Panc1 (cell line): ENCODE measurements around the gene ACTG1. TPM values are rescaled to one million over a fixed set of nuclear protein-coding genes. Genes with fewer than 3 reads are reported as not detected.
A peak's percentile ranks its signal among the peaks of the same experiment; 100 is the strongest.

Experiments used
- ATAC-seq: fragments of 200-7000 bp; cut with Tn5 transposase; 2 replicates; pipeline ENCODE4 v1.9.1; 2020; ENCODE audit warnings: mild to moderate bottlenecking, moderate library complexity
- BruUV-seq: library from RNA; stranded (reverse); fragments of 400-500 nt; replicated peaks from 2 replicates; lab custom pipeline; 2021; lab: Mats Ljungman, UMichigan
- CTCF ChIA-PET: fragments of 300-600 bp; sonication (Branson Sonifier 250); formaldehyde crosslinking; loops from one replicate; lab custom pipeline; 2022; ENCODE audit warnings: antibody characterized with exemption; lab: Charles Lee
- POLR2A ChIA-PET: fragments of 300-600 bp; sonication (Branson Sonifier 250); formaldehyde crosslinking; loops from one replicate; lab custom pipeline; 2022; ENCODE audit warnings: antibody characterized with exemption; lab: Charles Lee
- DNase-seq: peaks from one replicate; pipeline ENCODE4 v3.0.0-alpha.2; 2010; ENCODE audit warnings: low read depth, low spot score
- H3K27ac ChIP-seq: 2 replicates; pipeline ENCODE4 v1.5.1; 2011; ENCODE audit warnings: mild to moderate bottlenecking, low read length, inconsistent platforms
- H3K27me3 ChIP-seq: fragments of 200-500 bp; sonication (Bioruptor generic); 2 replicates; pipeline ENCODE4 v1.6.0; 2014; ENCODE audit warnings: low read length, inconsistent platforms; ENCODE audit not compliant: control insufficient read depth, insufficient read depth
- H3K36me3 ChIP-seq: fragments of 200-500 bp; sonication (Bioruptor generic); 2 replicates; pipeline ENCODE4 v1.5.1; 2014; ENCODE audit warnings: inconsistent platforms, mild to moderate bottlenecking, low read length, moderate library complexity; ENCODE audit not compliant: control insufficient read depth, insufficient read depth
- H3K4me1 ChIP-seq: 2 replicates; pipeline ENCODE4 v1.5.1; 2011; ENCODE audit warnings: inconsistent platforms, mild to moderate bottlenecking, low read length, moderate library complexity; ENCODE audit not compliant: control insufficient read depth, insufficient read depth
- H3K4me3 ChIP-seq, 2 experiments: 2 replicates each; pipeline ENCODE4 v1.5.1; 2011 to 2012; ENCODE audit warnings: low read depth in 2 of 2, low read length in 2 of 2, mild to moderate bottlenecking in 2 of 2, inconsistent platforms in 1 of 2, moderate library complexity in 1 of 2
- H3K9me3 ChIP-seq: fragments of 200-500 bp; sonication (Bioruptor generic); 2 replicates; pipeline ENCODE4 v1.5.1; 2014; ENCODE audit warnings: low read depth, mild to moderate bottlenecking, inconsistent platforms, low read length, moderate library complexity; ENCODE audit not compliant: control insufficient read depth, insufficient read depth
- CTCF ChIP-seq: fragments of 450-650 bp; IDR thresholded peaks from 2 replicates; pipeline ENCODE4 v1.5.1; 2017; ENCODE audit warnings: mild to moderate bottlenecking
- POLR2AphosphoS5 ChIP-seq: IDR thresholded peaks from 2 replicates; pipeline ENCODE4 v1.6.1; 2012; ENCODE audit warnings: mild to moderate bottlenecking, low read depth, low read length, moderate library complexity
- REST ChIP-seq, 2 experiments: IDR thresholded peaks; 2 replicates each; pipeline ENCODE4 v1.6.1; 2011 to 2012; ENCODE audit warnings: low read depth in 2 of 2, control low read depth in 1 of 2, low read length in 1 of 2, mild to moderate bottlenecking in 1 of 2, moderate library complexity in 1 of 2; ENCODE audit not compliant: insufficient read depth in 1 of 2
- SIN3A ChIP-seq: IDR thresholded peaks from 2 replicates; pipeline ENCODE4 v1.6.1; 2012; ENCODE audit warnings: low read depth, mild to moderate bottlenecking, low read length, moderate library complexity, borderline replicate concordance; ENCODE audit not compliant: insufficient read depth
- TCF7L2 ChIP-seq: IDR thresholded peaks from 2 replicates; pipeline ENCODE4 v1.6.1; 2011; ENCODE audit warnings: mild to moderate bottlenecking, low read depth, low read length, inconsistent platforms
- in situ Hi-C: cut with HindIII; loops from 2 replicates; pipeline ENCODE4 v1.10.0; 2016; ENCODE audit warnings: low sequenced_read_pairs, low pct_unique_long_range_greater_than_20kb
- intact Hi-C: fragments of 100-400 bp; cut with micrococcal nuclease; formaldehyde crosslinking; loops from one replicate; pipeline ENCODE4 v1.10.0; 2022; ENCODE audit not compliant: unreplicated experiment
- total RNA-seq: library from RNA; stranded (reverse); gene quantifications from one replicate; pipeline ENCODE4 v1.2.1, GENCODE V29; 2021; ENCODE audit not compliant: unreplicated experiment

ACTG1 gene
- total RNA-seq, 1 experiment from 2014 or later, result 4,502 TPM

GRCh38 chr17:81538651-81539570 is 26.3 kb upstream of the ACTG1 start:
- intact Hi-C loops, result no loop called here
- in situ Hi-C loops, result no loop called here
- Histone ChIP-seq H3K27ac (peak overlapping the region; percentile 79), H3K27me3 (no peaks in the 10 kb centered on the region), H3K4me1 (peaks cover 55% of the 10 kb centered on the region), H3K9me3 (no peaks in the 10 kb centered on the region), H3K4me3 (no peak overlapping the region), H3K36me3 (no peaks in the 10 kb centered on the region; the same call in 1 of the 2 replicates)
- ATAC-seq (no peak), DNase-seq (no peak)
- BruUV-seq, result no TSS peak
- CTCF ChIA-PET, result no interaction called here
- TF ChIP-seq TCF7L2 (no peak), REST (IDR thresholded peaks at IDR 0.05; ENCODE audit: insufficient read depth in 1 of 2, low read depth in 2 of 2, low read length in 1 of 2) (no peak), CTCF (no peak), SIN3A (no peak), POLR2AphosphoS5 (no peak; the same call in none of the 2 replicates)
- POLR2A ChIA-PET, result interaction anchor here (1.2 kb wide), 1 partner anchor 16 kb away, joined by 5 read pairs; no protein-coding TSS in a partner anchor

DNA sequence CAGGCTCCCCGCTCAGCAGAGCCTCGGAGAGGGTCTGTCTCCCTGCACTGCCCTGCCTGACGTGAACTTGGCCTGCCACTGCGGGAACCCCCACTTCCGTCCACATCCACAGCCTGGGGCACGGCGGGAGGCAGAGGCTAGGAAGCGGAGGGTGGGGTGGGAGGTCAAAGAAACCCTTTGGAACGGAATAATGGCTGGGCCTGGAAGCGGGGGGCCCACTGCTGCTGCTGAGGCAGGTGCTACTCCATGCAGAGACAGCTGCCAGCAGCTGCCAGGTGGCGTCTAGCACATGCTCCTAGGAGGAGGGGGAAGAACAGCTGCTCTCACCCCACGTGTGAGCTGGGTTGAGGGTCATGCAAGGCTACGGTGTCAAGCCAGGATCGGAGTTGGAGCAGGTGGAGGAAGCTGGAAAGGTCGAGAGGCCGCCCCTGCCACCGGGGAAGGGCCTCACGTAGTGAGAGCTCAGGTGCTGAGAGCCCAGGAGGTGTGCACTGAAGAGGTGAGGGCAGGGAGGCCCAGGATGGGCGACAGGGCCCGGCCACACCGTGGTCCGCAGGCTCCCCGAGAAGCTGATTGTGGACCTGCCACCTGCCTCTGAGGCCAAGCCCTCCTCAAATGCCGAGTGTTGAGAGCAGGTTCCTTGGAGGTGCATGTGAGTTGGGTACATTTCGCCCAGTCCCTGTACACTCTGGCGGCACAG is 25.4 kb upstream of the ACTG1 start:
- Histone ChIP-seq H3K27ac (peak overlapping the region; percentile 79), H3K27me3 (no peaks in the 10 kb centered on the region), H3K4me3 (no peak overlapping the region), H3K9me3 (no peaks in the 10 kb centered on the region), H3K36me3 (no peaks in the 10 kb centered on the region; the same call in 1 of the 2 replicates), H3K4me1 (peaks cover 55% of the 10 kb centered on the region)
- TF ChIP-seq POLR2AphosphoS5 (peak; percentile 81), TCF7L2 (0 out of 2 replicates have a peak, but pooled peaks have one; percentile 2), CTCF (no peak; the same call in 1 of the 2 replicates), REST (IDR thresholded peaks at IDR 0.05; ENCODE audit: insufficient read depth in 1 of 2, low read depth in 2 of 2, low read length in 1 of 2) (no peak; a peak in 1 of 4 replicates), SIN3A (peak; percentile 56; the same call in 1 of the 2 replicates)
- no peak for DNase-seq
- intact Hi-C loops, result no loop called here
- POLR2A ChIA-PET, result interaction anchor here (1.2 kb wide), 1 partner anchor 16 kb away, joined by 5 read pairs; no protein-coding TSS in a partner anchor
- no TSS peak for BruUV-seq
- CTCF ChIA-PET, result no interaction called here
- ATAC-seq, result peak; percentile 1
- in situ Hi-C loops, result no loop called here
